GM18508 (cell line): ENCODE data around the gene MROH9.

Source experiments
- ATAC-seq: cut with Tn5 transposase; IDR thresholded peaks from one replicate; pipeline ENCODE4 v1.9.1; 2021; ENCODE audit warnings: moderate number of reproducible peaks; ENCODE audit not compliant: insufficient read depth, unreplicated experiment

The MROH9 gene

DNA sequence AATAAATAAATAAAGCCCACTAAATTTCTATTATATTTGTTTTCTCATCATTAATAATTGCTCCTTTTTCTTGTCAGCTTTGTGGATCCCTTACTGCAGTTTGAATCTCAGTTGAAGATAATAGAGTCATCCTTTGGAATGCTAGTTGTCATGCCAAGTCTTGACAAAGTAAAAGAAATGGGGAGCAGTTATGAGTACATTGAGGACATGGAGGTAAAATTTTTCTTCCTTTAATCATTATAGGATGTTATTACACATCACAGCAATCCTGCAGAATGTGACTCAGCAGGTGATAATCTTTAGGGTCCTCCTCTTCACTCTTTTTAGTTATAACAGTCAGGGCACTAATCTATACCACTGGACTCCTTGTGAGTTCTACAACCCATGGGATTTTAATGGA lies 24.1 kb downstream of the MROH9 start:
- ATAC-seq: no peak

DNA sequence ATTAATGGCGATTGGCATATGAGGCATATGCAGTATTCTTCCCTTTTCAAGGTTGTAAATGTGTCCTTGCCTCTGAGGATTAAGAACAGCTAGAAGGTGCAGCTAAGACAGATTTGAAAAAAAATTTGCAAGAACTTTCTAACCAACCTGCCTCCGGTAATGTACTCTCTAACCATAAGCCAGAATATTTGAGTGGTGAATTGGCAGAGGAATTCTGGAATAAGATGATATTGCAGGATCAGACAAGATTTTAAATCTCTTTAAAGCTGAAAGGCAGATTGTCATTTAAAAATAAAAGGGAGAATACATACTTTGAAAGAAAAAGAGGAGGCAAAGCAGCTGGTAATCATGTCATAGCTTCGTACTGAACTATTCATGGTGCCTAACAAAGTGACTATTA lies 29.2 kb downstream of the MROH9 start:
- ATAC-seq: no peak

DNA sequence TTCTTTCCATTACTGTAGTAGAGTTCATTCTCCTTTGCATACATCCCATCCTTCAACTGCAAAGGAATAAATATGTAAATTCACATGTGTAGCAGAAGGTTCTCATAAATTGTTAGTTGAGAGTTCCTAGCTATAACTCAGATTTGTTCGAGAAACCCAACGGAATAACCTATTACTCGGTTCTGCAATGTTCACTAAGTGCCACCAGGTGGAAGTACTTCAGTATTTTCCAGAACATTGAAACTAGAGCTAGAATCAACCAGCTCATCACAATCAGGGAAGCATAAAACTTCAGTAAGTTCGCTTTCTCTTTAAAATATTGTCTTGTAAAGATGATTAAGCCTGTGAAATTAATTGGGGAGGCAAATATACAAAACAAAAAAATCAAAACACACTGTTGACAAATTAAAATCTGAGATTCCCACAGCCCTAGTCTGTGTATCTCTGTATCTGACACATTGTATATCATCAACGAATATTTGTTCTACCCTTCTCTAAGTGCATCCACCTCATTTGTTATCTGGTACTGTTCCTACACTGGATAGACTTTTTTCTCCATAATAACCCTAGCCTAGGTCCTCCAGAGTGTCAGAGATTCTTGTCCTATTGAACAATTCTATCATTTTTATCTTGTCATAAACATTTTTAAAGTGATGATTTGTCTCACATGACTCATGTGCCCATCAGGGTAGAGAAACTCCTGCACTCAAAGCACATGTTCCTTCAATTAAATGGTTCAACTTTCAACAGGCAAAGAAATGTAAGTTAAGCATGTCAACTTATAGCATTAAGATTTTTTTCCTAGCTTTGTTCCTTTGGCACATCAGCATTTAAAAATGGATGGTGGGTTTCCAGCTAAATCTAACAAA lies 31.9 kb downstream of the MROH9 start:
- no peak for ATAC-seq

DNA sequence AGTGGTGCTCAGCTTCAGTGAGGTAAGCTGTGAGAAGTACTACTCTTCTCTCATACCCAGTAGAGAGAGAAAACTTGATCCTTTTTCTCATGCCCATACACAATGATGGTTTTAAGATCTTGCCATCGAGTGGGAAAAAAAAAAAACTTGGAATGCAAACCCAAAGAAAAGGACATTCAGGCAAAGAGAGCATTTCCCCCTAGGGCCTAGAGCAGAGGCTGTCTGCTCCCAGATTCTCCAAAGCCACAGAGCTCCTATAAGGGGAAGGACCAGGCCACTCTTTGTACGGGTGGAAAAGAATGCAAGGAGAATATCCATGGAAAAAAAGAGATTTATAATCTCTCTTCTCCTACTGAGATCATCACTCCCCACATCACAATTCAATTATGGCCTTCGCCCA lies 34.9 kb downstream of the MROH9 start:
- no peak for ATAC-seq

DNA sequence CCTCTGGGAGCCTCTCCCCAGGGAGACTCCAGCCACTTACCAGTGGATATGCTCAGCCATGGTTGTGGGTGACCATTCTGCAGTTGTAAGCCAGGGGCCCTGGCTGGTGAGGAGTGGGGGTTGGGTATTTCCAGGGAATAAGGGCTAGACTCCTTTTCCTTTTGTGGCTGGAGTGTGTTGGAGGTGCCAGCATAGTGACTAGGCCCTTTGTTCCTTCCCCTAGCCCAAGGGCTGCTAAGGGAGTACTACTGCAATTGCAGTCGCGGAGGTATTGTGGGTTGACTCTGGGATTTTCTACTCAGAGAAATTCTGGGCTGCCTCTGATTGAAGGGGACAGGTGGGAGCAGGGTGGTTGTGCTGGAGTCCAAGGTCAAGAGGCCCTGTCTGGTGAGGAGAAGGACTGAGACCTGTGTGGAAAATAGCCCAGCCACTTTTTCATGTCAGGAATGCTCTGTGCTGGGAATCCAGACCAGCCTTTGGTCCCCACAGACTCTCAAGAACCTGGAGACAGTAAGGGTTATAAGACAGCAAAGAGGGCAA lies 43.1 kb downstream of the MROH9 start:
- ATAC-seq: no peak

DNA sequence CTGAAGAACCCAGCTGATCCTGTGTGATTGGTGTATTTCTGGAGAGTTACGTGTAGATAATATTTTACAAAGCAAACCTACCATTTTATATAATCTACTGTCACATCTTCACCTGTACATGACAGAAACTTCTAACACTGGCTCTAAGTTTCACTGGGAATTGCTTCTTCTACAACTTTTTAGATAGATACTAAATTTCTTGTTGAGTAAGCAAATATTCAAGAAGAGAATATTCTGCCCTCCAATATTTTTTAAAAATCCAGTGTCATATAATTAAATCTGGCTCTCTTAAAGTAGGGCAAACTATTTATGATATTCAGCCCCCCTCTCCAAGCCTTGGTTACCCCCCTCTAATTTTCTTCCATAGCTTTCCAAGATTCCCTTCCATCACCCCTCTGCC lies 50.1 kb downstream of the MROH9 start:
- ATAC-seq: no peak

DNA sequence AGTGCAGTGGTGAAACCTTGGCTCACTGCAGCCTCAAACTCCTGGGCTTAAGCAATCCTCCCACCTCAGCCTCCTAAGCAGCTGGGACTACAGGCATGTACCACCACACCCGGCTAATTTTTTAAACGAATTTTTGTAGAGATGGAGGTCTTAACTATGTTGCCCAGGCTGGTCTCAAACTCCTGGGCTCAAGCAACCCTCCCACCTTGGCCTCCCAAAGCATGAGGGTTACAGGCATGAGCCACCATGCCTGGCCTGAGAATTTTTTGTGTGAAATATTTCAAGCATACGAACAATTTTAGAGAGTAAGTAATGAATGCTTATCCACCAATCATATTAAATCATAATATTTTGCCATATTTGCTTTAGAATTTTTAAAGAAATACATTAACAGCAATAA lies 51.6 kb downstream of the MROH9 start:
- no peak for ATAC-seq

DNA sequence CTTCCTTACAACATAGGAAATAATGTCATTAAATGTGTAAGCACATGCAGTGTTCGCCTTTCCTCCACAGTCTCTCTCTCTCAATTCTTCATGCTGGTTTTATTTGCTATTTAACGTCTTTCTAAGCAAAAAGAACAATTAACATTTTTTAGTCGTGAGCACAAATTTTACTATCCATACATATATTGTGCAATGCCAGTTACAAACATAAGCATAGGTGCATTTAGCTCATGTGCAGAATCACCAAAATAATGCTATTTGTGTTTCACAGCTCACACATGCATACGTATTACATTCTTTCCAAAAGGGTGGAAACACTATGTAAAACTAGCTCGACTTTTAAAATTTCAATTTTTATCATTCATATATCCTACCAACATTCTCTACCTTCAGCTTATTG lies 52.1 kb downstream of the MROH9 start:
- ATAC-seq: no peak

DNA sequence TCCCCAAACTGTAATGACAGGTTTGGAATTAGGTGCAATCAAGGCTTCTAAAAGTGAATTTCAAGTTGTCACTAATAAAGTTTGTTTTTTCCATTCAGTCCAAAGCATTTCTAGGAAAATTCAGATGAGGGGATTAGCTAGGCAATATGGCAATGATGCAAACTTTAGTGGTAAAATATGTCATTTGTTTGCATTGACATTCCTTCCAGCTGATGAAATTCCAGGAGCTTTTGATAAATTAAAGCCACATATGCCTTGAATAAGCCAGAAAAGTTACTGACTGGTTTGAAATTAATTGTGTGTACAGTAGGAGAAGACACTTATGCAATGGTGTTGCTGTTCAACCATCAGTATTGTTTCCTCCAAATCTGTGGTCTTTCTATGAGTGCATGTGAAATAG lies 57.8 kb downstream of the MROH9 start:
- ATAC-seq: no peak

DNA sequence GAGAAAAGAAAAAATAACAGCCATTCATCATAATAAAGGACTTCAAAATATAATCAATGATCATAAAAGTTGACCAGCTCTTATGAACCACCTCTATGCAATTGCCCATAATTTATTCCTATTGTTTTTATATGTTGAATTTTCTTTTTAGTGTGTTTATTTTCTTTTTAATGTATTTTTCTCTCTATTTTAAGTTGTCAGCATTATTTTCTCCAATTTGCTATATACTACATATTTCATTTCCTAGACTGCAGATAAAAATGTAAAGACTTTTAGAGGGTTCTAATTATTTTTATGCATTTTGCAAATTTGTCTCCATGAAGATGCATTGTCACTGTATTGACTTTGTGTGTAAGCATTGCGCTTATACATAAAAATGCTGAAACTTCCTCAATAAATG lies 58.4 kb downstream of the MROH9 start:
- no peak for ATAC-seq

DNA sequence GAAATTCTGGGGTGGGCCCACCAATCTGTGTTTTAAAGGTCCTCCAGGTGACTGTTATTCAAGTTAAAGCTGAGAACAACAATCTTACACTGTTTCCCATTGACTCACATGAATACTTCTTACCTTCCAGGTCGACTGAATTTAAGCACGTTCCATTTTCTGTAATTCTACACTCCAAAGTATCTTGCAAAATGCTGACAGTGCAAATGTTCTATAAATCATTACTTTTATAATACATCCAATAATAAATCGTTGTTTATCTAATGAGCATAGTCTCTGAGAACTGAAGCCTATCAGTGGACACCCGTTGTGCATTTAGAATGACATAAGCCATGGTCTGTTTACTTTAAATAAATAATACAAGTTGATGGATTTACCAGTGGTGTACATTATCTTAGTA lies 79.5 kb downstream of the MROH9 start:
- ATAC-seq: no peak

DNA sequence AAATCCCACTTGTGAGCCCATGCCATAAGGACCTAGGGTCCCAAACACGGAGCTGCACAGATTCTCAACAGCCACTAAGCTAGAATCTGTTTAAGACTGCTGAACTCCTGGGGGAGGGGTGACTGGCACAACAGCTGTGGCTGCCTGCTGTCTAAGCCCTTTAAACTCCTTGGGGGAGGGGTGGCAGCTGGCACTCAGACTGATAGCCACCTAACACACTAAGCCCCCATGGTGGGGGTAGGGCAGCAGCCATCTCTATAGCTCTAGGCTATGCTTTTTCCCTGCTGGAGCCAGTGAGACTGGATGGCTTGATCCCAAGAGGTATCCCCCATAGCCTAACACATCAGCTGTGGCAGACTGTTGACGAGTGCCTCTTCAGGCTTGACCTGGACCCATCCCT lies 82.1 kb downstream of the MROH9 start:
- no peak for ATAC-seq

DNA sequence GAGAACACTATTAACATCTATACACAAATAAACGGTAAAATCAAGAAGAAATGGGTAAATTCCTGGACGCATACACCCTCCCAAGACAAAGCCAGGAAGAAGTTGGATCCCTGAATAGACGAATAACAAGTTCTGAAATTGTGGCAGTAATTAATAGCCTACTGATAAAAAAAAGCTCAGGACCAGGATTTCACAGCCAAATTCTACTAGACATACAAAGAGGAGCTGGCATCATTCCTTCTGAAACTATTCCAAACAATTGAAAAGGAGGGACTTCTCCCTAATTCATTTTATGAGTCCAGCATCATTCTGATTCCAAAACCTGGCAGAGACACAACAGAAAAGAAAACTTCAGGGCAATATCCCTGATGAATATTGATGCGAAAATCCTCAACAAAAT lies 84.6 kb downstream of the MROH9 start:
- no peak for ATAC-seq

DNA sequence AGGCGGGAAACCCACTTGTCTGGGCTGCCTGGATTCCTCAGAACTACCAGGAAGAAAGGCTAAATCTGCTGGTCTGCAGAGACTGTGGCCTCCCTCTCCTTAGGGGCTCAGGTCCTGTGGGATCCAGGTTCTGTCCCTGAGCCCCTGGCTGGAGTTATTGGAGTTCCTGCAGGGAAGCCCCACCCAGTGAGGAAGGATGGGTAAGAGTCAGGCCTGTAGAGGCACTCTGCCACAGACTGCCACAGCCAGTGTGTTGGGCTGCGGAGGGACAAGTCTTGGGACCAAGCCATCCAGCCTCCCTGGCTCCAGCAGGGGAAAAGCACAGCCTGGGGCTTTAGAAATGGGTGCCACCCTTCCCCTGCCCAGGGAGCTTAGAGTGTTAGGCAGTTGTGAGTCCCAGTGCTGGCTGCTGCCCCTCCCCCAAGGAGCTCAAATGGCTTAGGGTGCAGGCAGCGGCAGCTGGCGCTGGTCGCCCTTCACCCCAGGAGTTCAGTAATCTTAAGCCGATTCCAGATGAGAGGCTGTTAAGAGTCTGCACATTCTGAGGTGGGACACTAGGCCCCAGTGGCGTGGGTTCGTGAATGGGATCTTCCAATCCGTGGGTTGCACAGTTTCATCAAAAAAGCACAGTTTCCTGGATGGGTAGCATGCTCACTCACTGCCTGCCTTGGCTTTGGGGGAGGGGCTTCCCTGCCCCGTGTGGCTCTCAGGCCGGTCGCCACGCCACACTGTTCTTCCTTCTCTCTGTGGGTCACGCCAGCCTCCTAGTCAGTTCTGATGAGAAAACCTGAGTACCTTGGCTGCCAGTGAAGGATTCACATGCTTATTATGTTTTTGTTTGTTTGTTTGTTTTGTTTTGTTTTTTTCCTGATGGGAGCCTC lies 97.7 kb downstream of the MROH9 start:
- ATAC-seq: no peak

DNA sequence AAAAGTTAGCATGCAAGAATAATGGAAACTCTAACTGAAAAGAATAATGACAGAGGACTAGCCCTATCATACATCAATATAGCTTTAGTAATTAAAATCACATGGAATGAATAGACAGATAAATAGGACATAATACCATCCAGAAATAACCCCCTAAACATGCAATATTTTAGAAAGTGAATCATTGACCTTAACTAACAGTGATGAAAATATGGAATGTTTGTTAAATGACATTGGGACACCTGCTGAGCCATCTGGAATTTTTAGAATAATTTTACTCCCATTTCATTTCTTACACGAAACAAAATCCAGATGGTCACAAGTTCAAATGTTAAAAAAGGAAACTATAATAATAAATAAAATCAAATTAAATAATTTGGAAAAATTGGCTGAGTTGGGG lies 102.3 kb downstream of the MROH9 start:
- ATAC-seq: no peak

DNA sequence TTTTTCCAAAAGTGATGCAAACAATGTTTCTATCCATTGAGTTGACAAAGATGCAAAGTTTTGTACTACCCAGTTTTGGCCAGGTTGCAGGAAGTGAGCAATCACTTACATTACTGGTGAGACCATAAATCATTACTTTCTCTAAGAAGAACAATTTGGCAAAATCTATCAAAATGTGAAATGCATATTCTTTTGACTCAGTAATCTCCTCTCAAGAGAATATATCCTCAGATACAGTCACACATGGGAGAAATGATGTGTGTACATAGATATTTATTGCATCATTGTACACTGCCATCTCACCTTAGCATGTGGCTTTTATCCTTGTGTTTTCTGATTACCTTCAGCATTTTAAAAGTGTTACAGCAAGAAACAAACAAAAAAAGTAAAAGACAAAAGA lies 103.0 kb downstream of the MROH9 start:
- ATAC-seq: no peak

DNA sequence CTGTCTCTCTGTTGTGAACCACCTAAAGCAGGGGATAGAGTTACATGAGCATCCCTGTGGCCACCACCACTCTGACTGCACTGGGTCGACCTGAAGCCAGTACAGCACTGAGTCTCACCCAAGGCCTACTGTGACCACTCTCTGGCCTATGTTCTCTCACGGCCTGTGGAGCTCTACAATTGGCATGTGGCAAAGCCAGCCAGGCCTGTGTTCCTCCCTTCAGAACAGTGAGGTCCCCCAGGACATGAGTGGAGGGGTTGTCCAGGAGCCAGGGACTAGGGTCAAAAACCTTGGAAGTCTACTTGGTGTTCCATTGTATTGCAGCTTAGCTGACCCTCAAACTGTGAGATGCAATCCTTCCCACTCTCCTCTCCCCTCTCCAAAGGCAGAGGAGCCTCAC lies 112.7 kb downstream of the MROH9 start:
- no peak for ATAC-seq

DNA sequence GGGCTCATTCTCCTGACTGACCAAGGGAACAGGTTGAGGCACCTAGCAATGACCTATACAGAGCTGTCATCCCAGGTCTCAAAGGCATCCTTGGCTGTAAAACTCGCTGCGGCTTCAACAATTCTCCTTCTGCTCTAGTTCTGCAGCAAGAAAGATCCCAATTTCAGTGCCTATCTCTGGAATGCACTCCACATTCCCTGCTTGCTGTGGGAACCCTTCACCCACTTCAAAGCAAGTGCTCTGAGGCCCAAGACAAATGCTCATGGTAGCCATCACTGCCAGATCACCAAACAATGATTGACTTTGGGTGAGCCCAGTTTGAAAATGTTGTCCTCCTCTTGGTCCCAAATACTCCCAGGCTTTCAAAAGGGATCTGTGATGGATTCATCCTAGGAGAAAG lies 117.6 kb downstream of the MROH9 start:
- no peak for ATAC-seq

DNA sequence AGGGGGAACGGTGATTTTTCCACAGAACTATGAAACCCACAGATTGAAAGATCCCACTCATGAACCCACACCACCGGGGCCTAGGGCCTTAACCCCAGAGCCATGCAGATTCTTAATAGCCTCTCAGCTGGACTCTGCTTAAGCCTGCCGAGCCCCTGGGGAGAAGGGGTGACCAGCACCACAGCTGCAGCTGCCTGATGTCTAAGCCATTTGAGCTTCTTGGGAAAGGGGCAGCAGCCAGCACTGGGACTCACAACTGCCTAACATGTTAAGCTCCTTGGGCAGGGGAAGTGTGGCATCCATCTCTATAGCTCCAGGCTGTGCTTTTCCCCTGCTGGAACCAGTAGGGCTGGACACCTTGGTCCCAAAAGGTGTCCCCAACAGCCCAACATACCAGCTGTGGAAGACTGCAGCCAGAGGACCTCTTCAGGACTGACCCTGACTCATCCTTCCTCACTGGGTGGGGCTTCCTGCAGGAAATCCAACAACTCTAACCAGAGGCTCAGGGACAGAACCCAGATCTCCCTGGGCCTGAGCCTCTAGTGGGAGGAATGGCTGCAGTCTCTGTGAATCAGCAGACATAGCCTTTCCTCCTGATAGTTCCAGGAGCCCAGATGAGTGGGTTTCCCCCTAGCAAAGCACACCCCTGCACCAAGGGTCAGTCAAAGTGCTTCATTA lies 120.8 kb downstream of the MROH9 start:
- ATAC-seq: no peak

DNA sequence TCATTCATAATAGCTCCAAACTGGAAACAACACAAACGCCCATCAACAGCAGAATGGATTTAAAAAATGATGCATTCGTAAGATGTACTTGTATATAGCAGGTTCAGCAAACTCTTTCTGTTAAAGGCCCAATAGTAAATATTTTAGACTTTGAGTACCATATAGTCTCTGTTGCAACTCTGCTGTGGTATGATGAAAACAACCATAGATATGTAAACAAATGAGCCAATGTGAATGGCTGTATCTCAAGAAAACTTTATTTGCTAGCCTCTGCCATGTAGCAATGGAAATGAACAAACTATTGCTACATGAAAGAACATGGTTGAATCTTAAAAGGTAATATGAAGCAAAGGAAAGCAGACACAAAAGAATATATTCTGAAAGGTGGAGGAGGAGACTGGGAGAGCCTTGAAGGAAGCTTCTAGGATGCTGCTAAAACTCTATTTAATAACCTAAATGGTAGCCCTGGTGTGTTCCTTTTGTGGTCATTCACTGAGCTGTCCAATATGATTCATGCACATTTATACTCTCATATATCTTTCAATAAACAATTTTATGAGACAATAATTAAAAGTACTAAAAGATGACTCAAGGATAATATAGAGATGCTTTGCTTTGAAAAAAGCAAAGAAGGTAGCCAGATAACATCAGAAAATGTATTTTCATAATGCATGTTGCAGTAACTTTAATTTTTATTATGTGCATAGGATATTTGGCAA lies 126.2 kb downstream of the MROH9 start:
- no peak for ATAC-seq
